GM12874 (cell line): ENCODE results near the gene MACROD1.
A peak's percentile ranks its signal among the peaks of the same experiment; 100 is the strongest.

Source experiments
- TF ChIP-seq, protein P1 (sequence below): IDR thresholded peaks from 2 replicates; pipeline ENCODE4 v1.5.1; 2011; ENCODE audit warnings: low read depth, mild to moderate bottlenecking, control low read depth, low read length, moderate library complexity; ENCODE audit not compliant: insufficient read depth

The MACROD1 gene

DNA sequence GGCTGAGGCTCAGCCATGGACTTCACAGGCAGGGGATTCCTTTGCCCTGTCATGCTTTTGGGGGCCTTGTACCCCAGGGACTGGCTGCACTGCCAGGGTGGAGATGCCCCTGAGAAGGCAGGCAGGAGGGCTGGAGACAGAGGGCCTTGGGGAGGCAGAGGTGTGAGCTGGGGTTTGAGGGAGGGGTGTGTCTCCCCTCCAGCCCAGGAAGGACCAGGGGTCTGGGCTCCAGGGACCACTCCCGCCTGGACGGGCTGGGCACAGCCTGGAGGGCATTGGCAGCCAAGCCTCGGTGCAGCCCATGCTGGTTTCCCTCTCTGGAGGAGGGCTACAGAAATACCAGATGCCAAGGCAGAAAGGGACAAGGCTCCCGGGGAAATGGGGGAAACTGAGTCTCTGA lies 160.2 kb downstream of the MACROD1 start:
- TF ChIP-seq, protein P1, sequence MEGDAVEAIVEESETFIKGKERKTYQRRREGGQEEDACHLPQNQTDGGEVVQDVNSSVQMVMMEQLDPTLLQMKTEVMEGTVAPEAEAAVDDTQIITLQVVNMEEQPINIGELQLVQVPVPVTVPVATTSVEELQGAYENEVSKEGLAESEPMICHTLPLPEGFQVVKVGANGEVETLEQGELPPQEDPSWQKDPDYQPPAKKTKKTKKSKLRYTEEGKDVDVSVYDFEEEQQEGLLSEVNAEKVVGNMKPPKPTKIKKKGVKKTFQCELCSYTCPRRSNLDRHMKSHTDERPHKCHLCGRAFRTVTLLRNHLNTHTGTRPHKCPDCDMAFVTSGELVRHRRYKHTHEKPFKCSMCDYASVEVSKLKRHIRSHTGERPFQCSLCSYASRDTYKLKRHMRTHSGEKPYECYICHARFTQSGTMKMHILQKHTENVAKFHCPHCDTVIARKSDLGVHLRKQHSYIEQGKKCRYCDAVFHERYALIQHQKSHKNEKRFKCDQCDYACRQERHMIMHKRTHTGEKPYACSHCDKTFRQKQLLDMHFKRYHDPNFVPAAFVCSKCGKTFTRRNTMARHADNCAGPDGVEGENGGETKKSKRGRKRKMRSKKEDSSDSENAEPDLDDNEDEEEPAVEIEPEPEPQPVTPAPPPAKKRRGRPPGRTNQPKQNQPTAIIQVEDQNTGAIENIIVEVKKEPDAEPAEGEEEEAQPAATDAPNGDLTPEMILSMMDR, result no peak

DNA sequence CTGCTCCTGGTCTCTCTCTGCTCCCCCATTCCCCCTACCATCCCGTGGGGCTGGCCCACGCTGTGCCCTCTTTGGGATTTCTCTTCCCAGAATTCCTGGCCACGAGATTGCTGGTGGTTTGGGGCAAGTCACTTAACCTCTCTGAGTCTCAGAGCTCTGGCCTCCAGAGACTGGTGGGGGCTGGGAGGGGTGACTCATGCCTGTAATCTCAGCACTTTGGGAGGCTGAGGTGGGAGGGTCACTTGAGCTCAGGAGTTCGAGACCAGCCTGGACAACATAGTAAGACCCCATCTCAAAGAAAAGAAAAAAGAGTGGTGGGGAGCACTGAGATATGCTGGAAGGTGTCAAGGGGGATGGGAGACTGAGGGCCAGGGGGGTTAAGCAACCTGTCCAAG lies 161.3 kb downstream of the MACROD1 start:
- TF ChIP-seq, protein P1, result no peak

DNA sequence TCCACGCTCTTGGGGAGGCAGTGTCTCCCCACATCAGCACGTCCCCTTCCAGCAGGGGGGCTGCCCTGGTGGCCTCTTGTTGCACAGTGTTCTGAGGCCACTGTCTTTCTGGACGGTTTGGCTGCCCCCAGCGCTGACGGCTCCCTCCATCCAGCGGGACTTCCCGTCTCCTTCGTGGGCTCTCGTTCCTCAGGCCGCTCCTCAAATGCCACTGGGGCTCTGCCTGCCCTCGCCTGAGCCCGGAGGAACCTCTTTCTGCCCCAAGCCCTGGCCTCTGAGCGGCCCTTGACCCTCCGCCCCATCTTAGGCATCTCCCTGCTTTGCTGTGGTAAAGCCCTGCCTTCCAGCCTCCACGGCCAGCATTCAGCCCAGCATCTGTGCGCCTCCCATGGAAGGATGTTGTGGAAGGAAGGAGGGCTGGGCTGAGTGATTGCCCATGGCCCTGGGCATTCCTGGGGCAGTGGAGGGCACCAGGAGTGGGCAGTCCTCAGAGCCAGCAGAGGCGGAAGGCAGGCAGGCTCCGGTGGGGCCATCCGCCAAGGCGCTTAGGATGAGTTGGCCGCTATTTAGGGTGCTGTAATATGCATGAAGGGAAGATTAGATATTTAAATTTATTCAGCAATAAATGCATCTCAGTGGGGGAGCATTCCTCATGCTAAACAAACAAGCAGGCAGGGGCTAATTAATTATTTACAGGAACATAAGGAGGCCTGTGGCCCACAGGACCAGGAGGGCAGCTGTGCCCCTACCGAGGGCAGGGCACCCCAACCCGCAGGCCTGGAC lies 161.9 kb downstream of the MACROD1 start:
- TF ChIP-seq, protein P1, result no peak

DNA sequence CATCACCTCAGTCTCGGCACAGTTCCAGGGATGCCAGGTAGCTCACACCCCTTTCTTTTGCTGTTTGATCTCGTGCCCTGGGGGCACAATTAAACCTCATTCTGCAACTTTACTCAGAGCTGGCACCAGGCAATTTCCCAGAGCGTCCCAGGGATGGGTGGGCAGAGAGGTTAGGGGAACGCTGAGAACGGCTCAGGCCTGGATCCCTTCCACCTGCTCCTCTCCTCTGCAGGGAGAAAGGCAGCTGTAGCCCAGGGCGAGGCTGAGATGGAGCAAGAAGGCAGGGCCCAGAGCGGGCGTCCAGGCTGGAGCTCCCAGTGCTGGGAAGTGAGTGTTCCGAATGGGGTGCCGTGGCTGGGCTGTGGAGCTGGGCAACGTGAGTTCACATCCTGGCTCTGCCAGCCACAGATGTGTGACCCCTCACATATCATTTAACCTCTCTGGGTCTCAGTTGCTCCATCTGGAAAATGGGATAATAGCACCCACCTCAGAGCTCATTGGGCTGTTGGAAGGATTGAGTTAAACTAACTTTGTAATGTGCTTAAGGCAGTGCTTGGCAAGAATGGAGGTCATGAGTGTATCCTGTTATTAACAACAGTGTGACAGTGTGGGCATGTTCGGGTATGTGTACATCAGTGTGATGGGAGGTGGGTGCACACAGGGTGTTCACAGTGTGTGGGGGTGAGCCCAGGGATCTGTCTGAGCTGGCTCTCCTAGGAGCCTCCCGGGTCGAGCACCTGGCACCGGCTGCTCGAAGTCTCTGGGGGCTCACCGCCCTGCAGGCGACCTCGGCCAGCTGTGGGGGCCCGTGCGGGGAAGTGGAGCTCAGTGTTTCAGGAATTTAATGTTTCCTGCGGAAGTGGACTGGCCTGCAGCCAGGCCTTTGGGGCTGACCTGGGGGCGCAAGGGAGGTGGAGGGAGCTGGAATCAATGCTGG lies 164.2 kb downstream of the MACROD1 start:
- TF ChIP-seq, protein P1, result no peak

DNA sequence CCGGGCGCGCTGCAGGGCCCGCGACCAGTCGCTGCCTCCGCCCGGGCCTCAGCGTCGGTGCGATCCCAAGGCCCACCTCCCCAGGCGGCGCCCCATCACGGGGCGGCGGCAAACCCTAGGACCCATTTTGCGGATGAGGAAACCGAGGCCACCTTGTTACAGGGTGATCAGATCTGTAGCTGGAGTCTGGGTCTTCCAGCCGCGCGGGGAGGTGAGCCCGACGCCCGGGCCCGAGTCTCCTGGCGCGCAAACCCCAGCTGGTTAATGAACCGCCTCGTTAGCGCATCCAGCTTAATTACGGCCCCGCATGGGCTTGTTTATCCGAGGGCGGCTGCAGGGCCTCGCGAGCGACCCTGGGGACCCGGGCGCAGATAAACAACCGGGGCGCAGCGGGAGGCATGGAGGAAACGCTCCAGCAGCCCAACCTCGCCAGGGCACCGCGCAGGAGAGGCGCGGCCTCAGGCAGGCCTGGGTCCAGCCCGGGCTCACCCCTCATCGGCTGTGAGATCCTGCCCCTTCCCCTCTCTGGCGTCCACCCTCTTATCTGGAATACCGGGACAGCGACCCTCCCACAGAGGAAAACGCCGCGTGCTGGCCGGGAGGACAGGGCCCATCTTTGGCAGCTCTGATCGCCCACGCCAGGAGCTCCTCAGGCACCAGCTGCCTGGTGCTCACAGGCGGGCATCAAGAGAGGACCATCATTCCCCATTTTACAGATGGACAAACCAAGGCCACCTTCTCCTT lies 165.0 kb downstream of the MACROD1 start:
- TF ChIP-seq, protein P1, result no peak

DNA sequence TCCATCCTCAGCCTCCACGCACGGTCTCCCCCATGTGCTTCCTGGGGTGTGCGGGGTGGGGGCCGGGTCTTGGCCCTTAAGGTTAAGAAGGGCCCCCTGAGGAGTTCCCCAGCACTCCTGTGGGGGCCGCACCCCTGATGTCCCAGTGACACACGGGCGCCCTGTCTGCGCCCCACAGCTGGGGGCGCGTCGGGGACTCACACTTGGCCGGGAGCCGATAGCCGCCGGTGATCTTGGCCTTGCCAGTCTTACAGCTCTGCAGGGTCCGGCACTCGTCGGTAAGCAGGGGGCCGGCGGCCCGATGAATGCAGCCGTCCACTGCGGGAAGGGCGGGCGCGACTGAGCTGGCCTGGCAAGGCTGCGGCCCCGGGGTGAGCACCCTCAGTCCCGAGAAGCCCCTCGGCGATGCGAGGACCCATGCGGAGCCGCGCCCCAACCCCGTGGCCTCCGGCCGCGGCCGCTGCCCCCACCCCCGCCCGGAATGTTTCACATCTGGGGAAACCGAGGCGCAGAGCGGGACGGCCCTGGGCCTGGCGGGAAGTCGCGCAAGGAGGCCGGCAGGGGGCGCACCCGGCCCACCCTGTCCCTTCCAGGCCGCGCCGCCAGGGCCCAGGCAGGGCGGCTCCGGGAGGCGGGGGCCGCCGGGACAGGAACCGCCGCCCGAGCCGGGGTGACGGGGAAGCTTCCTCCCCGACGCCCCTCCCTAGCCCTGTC lies 165.7 kb downstream of the MACROD1 start:
- TF ChIP-seq, protein P1, result peak; percentile 78
